HG03521 (cell line): Measurements from ENCODE around the gene PNCK.
"Not testable (repeated sequence)": the region's sequence is repeated elsewhere in the genome, so short reads cannot be mapped to it uniquely, and the experiment has no call there.

Source experiments
- ATAC-seq: cut with Tn5 transposase; IDR thresholded peaks from one replicate; pipeline ENCODE4 v1.9.1; 2021; ENCODE audit warnings: mild to moderate bottlenecking, moderate library complexity; ENCODE audit not compliant: unreplicated experiment

The PNCK gene

GRCh38 chrX:153699210-153699783 is 25.7 kb upstream of the PNCK start:
- not testable (repeated sequence) for ATAC-seq

GRCh38 chrX:153697924-153698865 is 24.6 kb upstream of the PNCK start:
- ATAC-seq = no peak

- ATAC-seq = not testable (repeated sequence)
Observed at GRCh38 chrX:153696986-153697722, 23.5 kb upstream of the PNCK start.

GRCh38 chrX:153696538-153696937 is 22.9 kb upstream of the PNCK start:
- not testable (repeated sequence) for ATAC-seq

GRCh38 chrX:153696100-153696499 is 22.5 kb upstream of the PNCK start:
- no peak for ATAC-seq

GRCh38 chrX:153694687-153695270 is 21.2 kb upstream of the PNCK start:
- ATAC-seq = no peak

- not testable (repeated sequence) for ATAC-seq
Observed at GRCh38 chrX:153694256-153694655, 20.6 kb upstream of the PNCK start.

GRCh38 chrX:153693216-153694086 is 19.8 kb upstream of the PNCK start:
- no peak for ATAC-seq

- no peak for ATAC-seq
Observed at GRCh38 chrX:153692611-153693156, 19.1 kb upstream of the PNCK start.

- ATAC-seq = no peak
Observed at GRCh38 chrX:153692003-153692402, 18.4 kb upstream of the PNCK start.

GRCh38 chrX:153691032-153691827 is 17.6 kb upstream of the PNCK start:
- ATAC-seq = not testable (repeated sequence)

GRCh38 chrX:153690466-153690865 is 16.9 kb upstream of the PNCK start:
- ATAC-seq = no peak

GRCh38 chrX:153689654-153690465 is 16.2 kb upstream of the PNCK start:
- no peak for ATAC-seq

- no peak for ATAC-seq
Observed at GRCh38 chrX:153688911-153689590, 15.4 kb upstream of the PNCK start.

GRCh38 chrX:153688506-153688905 is 14.9 kb upstream of the PNCK start:
- ATAC-seq = no peak

GRCh38 chrX:153688071-153688470 is 14.5 kb upstream of the PNCK start:
- no peak for ATAC-seq

- ATAC-seq = no peak
Observed at GRCh38 chrX:153687121-153688039, 13.8 kb upstream of the PNCK start, which contains the start of gene SLC6A8. Gene SLC6A8, plus strand, starts transcription at chrX:153687926. Its CDS starts 649 bp downstream, at chrX:153688575.
